ENCODE results near the gene NCOA5.

NCOA5 gene

GRCh38 chr20:46034039-46034438, 55.7 kb downstream of the NCOA5 start:
- no peak for DNase-seq

- DNase-seq = peak; percentile 67
These were observed 58.0 kb downstream of the NCOA5 start for GRCh38 chr20:46031701-46032254.

GRCh38 chr20:46031014-46031569, 58.7 kb downstream of the NCOA5 start:
- no peak for DNase-seq

- DNase-seq = no peak
These were observed 59.3 kb downstream of the NCOA5 start for GRCh38 chr20:46030284-46031013.

GRCh38 chr20:46028772-46029371, 60.9 kb downstream of the NCOA5 start, which contains the start of gene SLC12A5:
Gene SLC12A5 (plus strand): TSS chr20:46029215. CDS start chr20:46029345, 130 bp downstream.
- DNase-seq = no peak

GRCh38 chr20:46028110-46028509, 61.7 kb downstream of the NCOA5 start:
- no peak for DNase-seq

GRCh38 chr20:46027245-46027853, 62.4 kb downstream of the NCOA5 start:
- DNase-seq = no peak

- no peak for DNase-seq
These were observed 64.4 kb downstream of the NCOA5 start for GRCh38 chr20:46025376-46025783.

- no peak for DNase-seq
These were observed 65.8 kb downstream of the NCOA5 start for GRCh38 chr20:46023999-46024398.

- DNase-seq = no peak
These were observed 66.6 kb downstream of the NCOA5 start for GRCh38 chr20:46023148-46023484.

GRCh38 chr20:46022411-46023147, 67.2 kb downstream of the NCOA5 start:
- peak; percentile 49 for DNase-seq

GRCh38 chr20:46021361-46022359, 68.1 kb downstream of the NCOA5 start:
- peak; percentile 55 for DNase-seq

GRCh38 chr20:46020555-46020954, 69.2 kb downstream of the NCOA5 start:
- no peak for DNase-seq

GRCh38 chr20:46018611-46019010, 71.2 kb downstream of the NCOA5 start:
- no peak for DNase-seq

GRCh38 chr20:46018112-46018511, 71.7 kb downstream of the NCOA5 start:
- DNase-seq = no peak

GRCh38 chr20:46017272-46017671, 72.5 kb downstream of the NCOA5 start:
- no peak for DNase-seq

- no peak for DNase-seq
These were observed 75.0 kb downstream of the NCOA5 start for GRCh38 chr20:46014517-46015396.

GRCh38 chr20:46013829-46014516, 75.8 kb downstream of the NCOA5 start:
- DNase-seq = peak; percentile 39

- no peak for DNase-seq
These were observed 76.4 kb downstream of the NCOA5 start for GRCh38 chr20:46013322-46013828.

- no peak for DNase-seq
These were observed 76.8 kb downstream of the NCOA5 start for GRCh38 chr20:46012921-46013320.
